ENCODE measurements around the gene FN3KRP. TPM values are rescaled to one million over a fixed set of nuclear protein-coding genes. Genes with fewer than 3 reads are reported as not detected.
A peak's percentile ranks its signal among the peaks of the same experiment; 100 is the strongest.

Gene FN3KRP
- total and polyA plus RNA-seq, 2 of the 13 experiments (the other 11 are each of a cell fraction or from before 2014, with no cell fraction given), result 22.4 to 28.2 TPM

- peak; percentile 59 for TF ChIP-seq ZNF639 (CRISPR knock-in tag; conservative IDR thresholded peaks at IDR 0.05)
- no peak for TF ChIP-seq ZNF549 (CRISPR knock-in tag; IDR thresholded peaks at IDR 0.05)
- no peak for TF ChIP-seq ZNF350 (CRISPR knock-in tag; IDR thresholded peaks at IDR 0.05; ENCODE audit: borderline replicate concordance, low read depth)
- no peak for TF ChIP-seq RFX5 (IDR thresholded peaks at IDR 0.05; ENCODE audit: low read depth, low read length)
- no peak for TF ChIP-seq ZNF784 (CRISPR knock-in tag; IDR thresholded peaks at IDR 0.05; ENCODE audit: borderline replicate concordance)
- TF ChIP-seq ZNF800 (CRISPR knock-in tag; IDR thresholded peaks at IDR 0.05), result 0 out of 2 replicates have a peak, but pooled peaks have one; percentile 26
- TF ChIP-seq ZFY (CRISPR knock-in tag; IDR thresholded peaks at IDR 0.05), result no peak
- TF ChIP-seq FOSL2 (CRISPR knock-in tag; IDR thresholded peaks at IDR 0.05), result no peak
- no peak for TF ChIP-seq ZNF232 (CRISPR knock-in tag; IDR thresholded peaks at IDR 0.05; ENCODE audit: borderline replicate concordance)
- no peak for TF ChIP-seq E2F1 (CRISPR knock-in tag; IDR thresholded peaks at IDR 0.05)
- TF ChIP-seq ATF1 (CRISPR knock-in tag; IDR thresholded peaks at IDR 0.05), result no peak
- no peak for TF ChIP-seq KDM6A (CRISPR knock-in tag; IDR thresholded peaks at IDR 0.05; ENCODE audit: low read depth)
- no peak for TF ChIP-seq ZEB1 (IDR thresholded peaks at IDR 0.05; ENCODE audit: insufficient replicate concordance, low read depth)
- no peak for TF ChIP-seq HNF1A (IDR thresholded peaks at IDR 0.05; ENCODE audit: low read depth)
- TF ChIP-seq HNF1A (CRISPR knock-in tag; IDR thresholded peaks at IDR 0.05; ENCODE audit: borderline replicate concordance), result no peak
- no peak for TF ChIP-seq EHMT2 (IDR thresholded peaks at IDR 0.05; ENCODE audit: borderline replicate concordance, low read depth, low read length)
- no peak for TF ChIP-seq ZNF251 (CRISPR knock-in tag; IDR thresholded peaks at IDR 0.05)
- TF ChIP-seq RBAK (CRISPR knock-in tag; IDR thresholded peaks at IDR 0.05), result no peak
- no peak for TF ChIP-seq HMG20B (CRISPR knock-in tag; conservative IDR thresholded peaks at IDR 0.05)
- no peak for TF ChIP-seq ZNF3 (CRISPR knock-in tag; IDR thresholded peaks at IDR 0.05)
- no peak for TF ChIP-seq ZNF562 (CRISPR knock-in tag; IDR thresholded peaks at IDR 0.05; ENCODE audit: borderline replicate concordance)
- TF ChIP-seq ARNT (IDR thresholded peaks at IDR 0.05), result no peak
These were observed 58.7 kb downstream of the FN3KRP start (continued) for GRCh38 chr17:82775001-82775823.
